HEK293 (cell line): ENCODE results near the gene ABLIM2.

Experiments used
- CTCF ChIP-seq: fragments of 450-650 bp; formaldehyde crosslinking; IDR thresholded peaks from 2 replicates; pipeline ENCODE4 v1.5.1; 2016; ENCODE audit warnings: missing biosample characterization, missing genetic modification characterization
- KLF16 ChIP-seq: fragments of 450-650 bp; formaldehyde crosslinking; IDR thresholded peaks from 2 replicates; pipeline ENCODE4 v1.5.1; 2017; ENCODE audit warnings: missing biosample characterization, missing genetic modification characterization
- KLF8 ChIP-seq: fragments of 450-650 bp; formaldehyde crosslinking; IDR thresholded peaks from 2 replicates; pipeline ENCODE4 v1.5.1; 2016; ENCODE audit warnings: missing biosample characterization, missing genetic modification characterization
- PBX3 ChIP-seq: sonication (generic); formaldehyde crosslinking; IDR thresholded peaks from 2 replicates; pipeline ENCODE4 v1.8.1; 2022; ENCODE audit warnings: mild to moderate bottlenecking, moderate library complexity, missing genetic modification reagents
- REST ChIP-seq: fragments of 450-650 bp; formaldehyde crosslinking; IDR thresholded peaks from 2 replicates; pipeline ENCODE4 v1.5.1; 2016; ENCODE audit warnings: missing biosample characterization, missing genetic modification characterization
- SETDB1 ChIP-seq: IDR thresholded peaks from one replicate; pipeline ENCODE4 v1.6.1; 2017; ENCODE audit warnings: mild to moderate bottlenecking, low read length, moderate library complexity, mixed read lengths; ENCODE audit not compliant: insufficient read length
- TSHZ1 ChIP-seq: fragments of 450-650 bp; formaldehyde crosslinking; IDR thresholded peaks from 2 replicates; pipeline ENCODE4 v1.5.1; 2016; ENCODE audit warnings: missing biosample characterization, missing genetic modification characterization, borderline replicate concordance
- ZNF138 ChIP-seq: fragments of 450-650 bp; formaldehyde crosslinking; IDR thresholded peaks from 2 replicates; pipeline ENCODE4 v1.5.1; 2016; ENCODE audit warnings: missing biosample characterization, missing genetic modification characterization, borderline replicate concordance
- ZNF157 ChIP-seq: fragments of 450-650 bp; formaldehyde crosslinking; IDR thresholded peaks from 2 replicates; pipeline ENCODE4 v1.5.1; 2016; ENCODE audit warnings: missing biosample characterization, missing genetic modification characterization
- ZNF184 ChIP-seq: fragments of 450-650 bp; IDR thresholded peaks from 2 replicates; pipeline ENCODE4 v1.5.1; 2018; ENCODE audit warnings: missing biosample characterization, mild to moderate bottlenecking, missing genetic modification characterization
- ZNF248 ChIP-seq: fragments of 450-650 bp; formaldehyde crosslinking; IDR thresholded peaks from 2 replicates; pipeline ENCODE4 v1.5.1; 2017; ENCODE audit warnings: missing biosample characterization, missing genetic modification characterization
- ZNF350 ChIP-seq: fragments of 450-650 bp; formaldehyde crosslinking; IDR thresholded peaks from 2 replicates; pipeline ENCODE4 v1.5.0; 2017; ENCODE audit warnings: missing biosample characterization, mild to moderate bottlenecking, missing genetic modification characterization
- ZNF843 ChIP-seq: fragments of 450-650 bp; formaldehyde crosslinking; IDR thresholded peaks from 2 replicates; pipeline ENCODE4 v1.5.1; 2016; ENCODE audit warnings: missing biosample characterization, missing genetic modification characterization
- ZSCAN30 ChIP-seq: fragments of 450-650 bp; IDR thresholded peaks from 2 replicates; pipeline ENCODE4 v1.5.1; 2018; ENCODE audit warnings: missing biosample characterization, mild to moderate bottlenecking, missing genetic modification characterization, moderate library complexity

GRCh38 chr4:7938266-7938608, 220.4 kb downstream of the ABLIM2 start:
- TF ChIP-seq CTCF (tag by site-specific recombination) (no peak), ZNF157 (no peak), ZSCAN30 (tag by site-specific recombination) (no peak), ZNF184 (no peak), KLF8 (tag by site-specific recombination) (no peak), ZNF843 (tag by site-specific recombination) (no peak), PBX3 (CRISPR knock-in tag) (no peak), SETDB1 (no peak), REST (tag by site-specific recombination) (no peak), TSHZ1 (tag by site-specific recombination) (no peak), ZNF248 (tag by site-specific recombination) (no peak), KLF16 (tag by site-specific recombination) (no peak), ZNF350 (tag by site-specific recombination) (no peak), ZNF138 (tag by site-specific recombination) (no peak)
